Subcutaneous adipose tissue (tissue), 4 donors: ENCODE measurements around the gene NRXN3. TPM values are rescaled to one million over a fixed set of nuclear protein-coding genes. Genes with fewer than 3 reads are reported as not detected.

Source experiments
- CTCF ChIP-seq: fragments of 450-650 bp; IDR thresholded peaks from one replicate; pipeline ENCODE4 v1.5.1; 2016; ENCODE audit warnings: low read depth, mild to moderate bottlenecking, control low read depth, antibody characterized with exemption, moderate library complexity
- total RNA-seq, 4 donors: library from RNA; depleted of rRNA; stranded (reverse); fragments of >200 nt; gene quantifications; one replicate each; pipeline ENCODE4 v1.1.0, GENCODE V29; 2016

The NRXN3 gene
- total RNA-seq, 4 donors from 2014 or later, result 0.57 to 2.4 (median 1.1) TPM; not detected in 1

GRCh38 chr14:78414172-78414571, 244.0 kb downstream of the NRXN3 start:
- TF ChIP-seq CTCF, result no peak

- TF ChIP-seq CTCF, result no peak
Observed at GRCh38 chr14:78417532-78417931, 247.4 kb downstream of the NRXN3 start.

- TF ChIP-seq CTCF, result no peak
Observed at GRCh38 chr14:78424311-78424710, 254.1 kb downstream of the NRXN3 start.

- no peak for TF ChIP-seq CTCF
Observed at GRCh38 chr14:78425330-78425729, 255.2 kb downstream of the NRXN3 start.

- TF ChIP-seq CTCF, result no peak
Observed at GRCh38 chr14:78425782-78426181, 255.6 kb downstream of the NRXN3 start.

GRCh38 chr14:78432046-78432445, 261.9 kb downstream of the NRXN3 start:
- no peak for TF ChIP-seq CTCF

- TF ChIP-seq CTCF, result no peak
Observed at GRCh38 chr14:78440356-78440894, 270.3 kb downstream of the NRXN3 start.
